ENCODE data around the gene ZNF775. TPM values are rescaled to one million over a fixed set of nuclear protein-coding genes. Genes with fewer than 3 reads are reported as not detected.
A peak's percentile ranks its signal among the peaks of the same experiment; 100 is the strongest.

The ZNF775 gene
- total RNA-seq (ENCODE audit: unreplicated experiment), result 12.1 TPM
- long read RNA-seq, result 0 reads

- peak within 1 kb of the TSS; percentile 96 for H3K27ac Mint-ChIP-seq (ENCODE audit: unreplicated experiment)
- H3K4me1 Mint-ChIP-seq (ENCODE audit: unreplicated experiment), result peaks cover 57% of the 10 kb centered on the region
- H3K36me3 Mint-ChIP-seq (ENCODE audit: low read depth, unreplicated experiment), result peaks cover 22% of the 10 kb centered on the region
- H3K4me3 Mint-ChIP-seq (ENCODE audit: unreplicated experiment), result peak within 1 kb of the TSS; percentile 97
- peak; percentile 96 for DNase-seq (ENCODE audit: low spot score)
- TF ChIP-seq CTCF (IDR thresholded peaks at IDR 0.05; ENCODE audit: unreplicated experiment), result no peak
- H3K27me3 Mint-ChIP-seq (ENCODE audit: unreplicated experiment), result peaks cover 24% of the 10 kb centered on the region
- H3K9me3 Mint-ChIP-seq (ENCODE audit: unreplicated experiment), result no peaks in the 10 kb centered on the region
Measured at GRCh38 chr7:150378853-150379440, at the start of gene ZNF775. Gene ZNF775, plus strand, starts transcription at chr7:150379330. Its CDS starts 9,141 bp downstream, at chr7:150388471.

- DNase-seq (ENCODE audit: low spot score), result no peak
- Mint-ChIP-seq H3K4me1 (ENCODE audit: unreplicated experiment) (peaks cover 11% of the 10 kb centered on the region), H3K36me3 (ENCODE audit: low read depth, unreplicated experiment) (peaks cover 20% of the 10 kb centered on the region), H3K9me3 (ENCODE audit: unreplicated experiment) (no peaks in the 10 kb centered on the region), H3K27ac (ENCODE audit: unreplicated experiment) (no peak overlapping the region), H3K27me3 (ENCODE audit: unreplicated experiment) (peaks cover 11% of the 10 kb centered on the region), H3K4me3 (ENCODE audit: unreplicated experiment) (peak overlapping the region; percentile 43)
- no peak for TF ChIP-seq CTCF (IDR thresholded peaks at IDR 0.05; ENCODE audit: unreplicated experiment)
Measured at GRCh38 chr7:150329331-150330120, 49.6 kb upstream of the ZNF775 start.

GRCh38 chr7:150330211-150330885 is 48.8 kb upstream of the ZNF775 start:
- Mint-ChIP-seq H3K27ac (ENCODE audit: unreplicated experiment) (no peak overlapping the region), H3K4me3 (ENCODE audit: unreplicated experiment) (no peak overlapping the region), H3K27me3 (ENCODE audit: unreplicated experiment) (peaks cover 8% of the 10 kb centered on the region), H3K9me3 (ENCODE audit: unreplicated experiment) (no peaks in the 10 kb centered on the region), H3K4me1 (ENCODE audit: unreplicated experiment) (peaks cover 5% of the 10 kb centered on the region), H3K36me3 (ENCODE audit: low read depth, unreplicated experiment) (peaks cover 12% of the 10 kb centered on the region)
- TF ChIP-seq CTCF (IDR thresholded peaks at IDR 0.05; ENCODE audit: unreplicated experiment), result no peak
- DNase-seq (ENCODE audit: low spot score), result no peak

- TF ChIP-seq CTCF (IDR thresholded peaks at IDR 0.05; ENCODE audit: unreplicated experiment), result no peak
- DNase-seq (ENCODE audit: low spot score), result no peak
- peaks cover 6% of the 10 kb centered on the region for H3K27me3 Mint-ChIP-seq (ENCODE audit: unreplicated experiment)
- no peak overlapping the region for H3K4me3 Mint-ChIP-seq (ENCODE audit: unreplicated experiment)
- no peaks in the 10 kb centered on the region for H3K9me3 Mint-ChIP-seq (ENCODE audit: unreplicated experiment)
- peaks cover 5% of the 10 kb centered on the region for H3K4me1 Mint-ChIP-seq (ENCODE audit: unreplicated experiment)
- peaks cover 11% of the 10 kb centered on the region for H3K36me3 Mint-ChIP-seq (ENCODE audit: low read depth, unreplicated experiment)
- H3K27ac Mint-ChIP-seq (ENCODE audit: unreplicated experiment), result no peak overlapping the region
Measured at GRCh38 chr7:150332852-150333635, 46.1 kb upstream of the ZNF775 start.

Data from endothelial cell (in vitro differentiated cells).